Suprapubic skin (tissue), 4 donors: Measurements from ENCODE around the gene KLF6. TPM values are rescaled to one million over a fixed set of nuclear protein-coding genes. Genes with fewer than 3 reads are reported as not detected.

Source experiments
- DNase-seq, 2 donors: peaks; one replicate each; pipeline ENCODE4 v3.0.0-alpha.2; 2019; ENCODE audit warnings: low spot score in 2 of 2
- H3K27ac ChIP-seq: fragments of 200-600 bp; sonication (generic); one replicate; pipeline ENCODE4 v1.5.1; 2019
- H3K27me3 ChIP-seq: fragments of 200-600 bp; sonication (generic); one replicate; pipeline ENCODE4 v1.5.1; 2019
- H3K36me3 ChIP-seq: fragments of 200-600 bp; sonication (generic); one replicate; pipeline ENCODE4 v1.5.1; 2019
- H3K4me1 ChIP-seq: fragments of 200-600 bp; sonication (generic); one replicate; pipeline ENCODE4 v1.5.1; 2019
- H3K4me3 ChIP-seq: fragments of 200-600 bp; sonication (generic); one replicate; pipeline ENCODE4 v1.5.1; 2019; ENCODE audit warnings: mild to moderate bottlenecking
- H3K9me3 ChIP-seq: fragments of 200-600 bp; sonication (generic); one replicate; pipeline ENCODE4 v1.5.1; 2019
- EP300 ChIP-seq: sonication (generic); formaldehyde crosslinking; IDR thresholded peaks from one replicate; pipeline ENCODE4 v1.6.1; 2017; ENCODE audit warnings: antibody characterized with exemption
- POLR2A ChIP-seq, 2 donors: fragments of 450-650 bp; IDR thresholded peaks; one replicate each; pipeline ENCODE4 v1.6.1; 2017; ENCODE audit warnings: antibody characterized with exemption in 2 of 2, mild to moderate bottlenecking in 2 of 2, moderate library complexity in 2 of 2
- POLR2AphosphoS5 ChIP-seq, 3 donors: sonication (generic); formaldehyde crosslinking; IDR thresholded peaks; one replicate each; pipeline ENCODE4 v1.6.1; 2017; ENCODE audit warnings: antibody characterized with exemption in 3 of 3
- WGBS: methylation state at CpG from one replicate; pipeline ENCODE4 v1.1.5; 2018; 5-methylcytosine and 5-hydroxymethylcytosine counted together
- total RNA-seq, 4 donors: library from RNA; depleted of rRNA; stranded (reverse); fragments of >200 nt; gene quantifications; one replicate each; pipeline ENCODE4 v1.1.0, GENCODE V29; 2016
- TF ChIP-seq, protein P1 (sequence below), 2 donors: fragments of 200-600 bp in 1 of 2; fragments of 450-650 bp in 1 of 2; sonication (generic) in 1 of 2; IDR thresholded peaks; one replicate each; pipeline ENCODE4 v1.5.1; 2016 to 2019; ENCODE audit warnings: antibody characterized with exemption in 2 of 2, mild to moderate bottlenecking in 1 of 2, moderate library complexity in 1 of 2

Gene KLF6
- total RNA-seq, 4 donors from 2014 or later = 242 to 484 (median 276) TPM

GRCh38 chr10:3790858-3791257 lies 5.8 kb upstream of the KLF6 start:
- 97% methylated on average over 5 of the region's 6 CpGs for WGBS
- TF ChIP-seq EP300 = no peak
- TF ChIP-seq, protein P1, sequence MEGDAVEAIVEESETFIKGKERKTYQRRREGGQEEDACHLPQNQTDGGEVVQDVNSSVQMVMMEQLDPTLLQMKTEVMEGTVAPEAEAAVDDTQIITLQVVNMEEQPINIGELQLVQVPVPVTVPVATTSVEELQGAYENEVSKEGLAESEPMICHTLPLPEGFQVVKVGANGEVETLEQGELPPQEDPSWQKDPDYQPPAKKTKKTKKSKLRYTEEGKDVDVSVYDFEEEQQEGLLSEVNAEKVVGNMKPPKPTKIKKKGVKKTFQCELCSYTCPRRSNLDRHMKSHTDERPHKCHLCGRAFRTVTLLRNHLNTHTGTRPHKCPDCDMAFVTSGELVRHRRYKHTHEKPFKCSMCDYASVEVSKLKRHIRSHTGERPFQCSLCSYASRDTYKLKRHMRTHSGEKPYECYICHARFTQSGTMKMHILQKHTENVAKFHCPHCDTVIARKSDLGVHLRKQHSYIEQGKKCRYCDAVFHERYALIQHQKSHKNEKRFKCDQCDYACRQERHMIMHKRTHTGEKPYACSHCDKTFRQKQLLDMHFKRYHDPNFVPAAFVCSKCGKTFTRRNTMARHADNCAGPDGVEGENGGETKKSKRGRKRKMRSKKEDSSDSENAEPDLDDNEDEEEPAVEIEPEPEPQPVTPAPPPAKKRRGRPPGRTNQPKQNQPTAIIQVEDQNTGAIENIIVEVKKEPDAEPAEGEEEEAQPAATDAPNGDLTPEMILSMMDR (IDR thresholded peaks at IDR 0.05) = no peak
- no peak for TF ChIP-seq POLR2A (IDR thresholded peaks at IDR 0.05)
- no peak for TF ChIP-seq POLR2AphosphoS5 (IDR thresholded peaks at IDR 0.05)
- Histone ChIP-seq H3K9me3 (peaks cover 6% of the 10 kb centered on the region), H3K4me3 (no peak overlapping the region), H3K27me3 (no peaks in the 10 kb centered on the region), H3K27ac (no peak overlapping the region), H3K4me1 (peaks cover 7% of the 10 kb centered on the region), H3K36me3 (no peaks in the 10 kb centered on the region)
- DNase-seq = no peak

DNA sequence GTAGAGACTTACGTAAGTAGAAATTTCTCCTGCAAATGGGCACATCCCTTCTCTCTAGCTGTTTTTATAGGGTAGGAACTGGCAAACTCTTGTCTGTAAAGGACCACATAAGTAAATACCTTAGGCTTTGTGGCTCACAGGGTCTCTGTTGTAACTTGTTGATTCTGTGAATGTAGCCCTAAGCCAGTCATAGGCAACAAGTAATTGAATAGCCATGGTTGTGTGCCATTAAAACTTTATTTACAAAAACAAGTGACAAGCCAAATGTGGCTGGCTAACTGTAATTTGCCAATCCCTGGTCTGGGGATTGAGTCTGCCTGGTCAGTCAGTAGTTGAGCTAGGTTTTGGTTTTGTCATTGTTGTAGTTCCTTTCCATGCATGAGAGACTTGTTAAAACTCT lies 5.3 kb upstream of the KLF6 start:
- no peak for TF ChIP-seq POLR2A (IDR thresholded peaks at IDR 0.05)
- TF ChIP-seq, protein P1 (IDR thresholded peaks at IDR 0.05) = no peak
- no peak for TF ChIP-seq EP300
- no peak for TF ChIP-seq POLR2AphosphoS5 (IDR thresholded peaks at IDR 0.05)
- no peak overlapping the region for H3K27ac ChIP-seq
- WGBS = 100% methylated on average over 1 of the region's 1 CpG

GRCh38 chr10:3789621-3790020 lies 4.6 kb upstream of the KLF6 start:
- no peak for DNase-seq
- Histone ChIP-seq H3K9me3 (peaks cover 6% of the 10 kb centered on the region), H3K4me3 (no peak overlapping the region), H3K27ac (no peak overlapping the region), H3K27me3 (no peaks in the 10 kb centered on the region), H3K4me1 (peaks cover 7% of the 10 kb centered on the region), H3K36me3 (no peaks in the 10 kb centered on the region)
- WGBS = 93% methylated on average over 2 of the region's 2 CpGs
- TF ChIP-seq EP300 (no peak), POLR2A (IDR thresholded peaks at IDR 0.05) (no peak), POLR2AphosphoS5 (IDR thresholded peaks at IDR 0.05) (no peak)
- TF ChIP-seq, protein P1 (IDR thresholded peaks at IDR 0.05) = no peak

More for the DNA sequence above, 5.3 kb upstream of the KLF6 start:
- DNase-seq = no peak
- Histone ChIP-seq H3K4me3 (no peak overlapping the region), H3K9me3 (peaks cover 6% of the 10 kb centered on the region), H3K4me1 (peaks cover 7% of the 10 kb centered on the region), H3K36me3 (no peaks in the 10 kb centered on the region), H3K27me3 (no peaks in the 10 kb centered on the region)

DNA sequence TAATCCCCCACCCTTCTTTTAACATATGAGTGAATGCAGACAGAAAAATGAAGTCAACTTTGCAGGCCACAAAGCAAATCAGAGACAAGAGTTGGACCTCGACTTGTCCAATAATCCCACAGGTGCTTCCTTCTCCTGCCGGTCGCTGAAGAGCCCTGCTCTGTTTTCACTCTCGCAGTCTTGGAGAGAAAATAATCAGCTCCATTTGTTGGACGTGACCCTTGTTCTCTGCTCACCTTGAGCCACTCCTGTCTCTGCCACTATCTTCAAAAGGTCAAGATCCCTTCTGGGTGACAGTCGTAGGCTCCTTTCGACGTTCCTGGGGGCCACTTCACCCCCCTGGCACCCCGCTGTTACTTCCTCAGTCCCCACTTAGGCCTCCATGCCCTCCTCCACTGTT lies 2.8 kb upstream of the KLF6 start:
- no peak overlapping the region for H3K4me3 ChIP-seq
- no peaks in the 10 kb centered on the region for H3K9me3 ChIP-seq
- 85% methylated on average over 9 of the region's 9 CpGs for WGBS
- no peak overlapping the region for H3K27ac ChIP-seq
- H3K27me3 ChIP-seq = no peaks in the 10 kb centered on the region
- no peaks in the 10 kb centered on the region for H3K36me3 ChIP-seq
- peaks cover 7% of the 10 kb centered on the region for H3K4me1 ChIP-seq
- no peak for TF ChIP-seq POLR2A (IDR thresholded peaks at IDR 0.05)
- no peak for TF ChIP-seq POLR2AphosphoS5 (IDR thresholded peaks at IDR 0.05)
- no peak for TF ChIP-seq EP300
- TF ChIP-seq, protein P1 (IDR thresholded peaks at IDR 0.05) = no peak
- DNase-seq = no peak

DNA sequence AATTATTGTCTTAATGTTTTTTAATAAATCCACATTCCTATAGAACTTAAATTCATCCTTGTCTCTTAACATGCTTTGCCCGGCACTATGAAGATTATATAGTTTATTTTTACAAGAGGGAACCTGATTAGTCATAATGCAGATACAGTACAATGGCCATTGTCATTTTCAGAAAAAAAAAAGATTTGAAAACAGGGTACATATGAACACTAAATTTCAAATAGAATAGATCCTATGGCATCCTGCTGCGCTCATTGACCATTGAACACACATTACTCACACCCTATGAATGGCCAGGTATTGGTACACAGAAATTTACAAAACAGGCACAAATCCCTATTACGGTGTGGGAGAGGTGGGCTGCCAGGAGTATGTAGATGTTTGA lies 2.0 kb upstream of the KLF6 start:
- Histone ChIP-seq H3K27ac (peak overlapping the region; percentile 100), H3K27me3 (no peaks in the 10 kb centered on the region), H3K4me1 (peaks cover 7% of the 10 kb centered on the region), H3K4me3 (no peak overlapping the region), H3K36me3 (no peaks in the 10 kb centered on the region), H3K9me3 (no peaks in the 10 kb centered on the region)
- TF ChIP-seq, protein P1 (IDR thresholded peaks at IDR 0.05) = no peak
- TF ChIP-seq EP300 = no peak
- no peak for TF ChIP-seq POLR2AphosphoS5 (IDR thresholded peaks at IDR 0.05)
- TF ChIP-seq POLR2A (IDR thresholded peaks at IDR 0.05) = no peak
- WGBS = 92% methylated on average over 3 of the region's 3 CpGs
- no peak for DNase-seq
